Stimulated activated memory B cell treated with anti-CD40 and anti-IgM and Interleukin-4, amounts not matched to agents 10 μg/mL and 1 μg/mL and 100 μg/mL, for 72 hours (primary cell): ENCODE data around the gene DBP.

ENCODE experiments used
- ATAC-seq: fragments of 150-1000 bp; cut with Tn5 transposase; 2 replicates; pipeline ENCODE4 v1.10.0; 2021
- H3K27ac Mint-ChIP-seq: one replicate; pipeline ENCODE4 v1.8.0; 2022; ENCODE audit warnings: mild to moderate bottlenecking, mixed read lengths
- H3K27me3 Mint-ChIP-seq: one replicate; pipeline ENCODE4 v1.8.0; 2022; ENCODE audit warnings: mixed read lengths
- H3K36me3 Mint-ChIP-seq: one replicate; pipeline ENCODE4 v1.8.0; 2022; ENCODE audit warnings: mixed read lengths
- H3K4me1 Mint-ChIP-seq: one replicate; pipeline ENCODE4 v1.8.0; 2022; ENCODE audit warnings: mixed read lengths
- H3K4me3 Mint-ChIP-seq: one replicate; pipeline ENCODE4 v1.8.0; 2022; ENCODE audit warnings: mild to moderate bottlenecking, moderate library complexity, mixed read lengths
- H3K9me3 Mint-ChIP-seq: one replicate; pipeline ENCODE4 v1.8.0; 2022; ENCODE audit warnings: mixed read lengths

The DBP gene

DNA sequence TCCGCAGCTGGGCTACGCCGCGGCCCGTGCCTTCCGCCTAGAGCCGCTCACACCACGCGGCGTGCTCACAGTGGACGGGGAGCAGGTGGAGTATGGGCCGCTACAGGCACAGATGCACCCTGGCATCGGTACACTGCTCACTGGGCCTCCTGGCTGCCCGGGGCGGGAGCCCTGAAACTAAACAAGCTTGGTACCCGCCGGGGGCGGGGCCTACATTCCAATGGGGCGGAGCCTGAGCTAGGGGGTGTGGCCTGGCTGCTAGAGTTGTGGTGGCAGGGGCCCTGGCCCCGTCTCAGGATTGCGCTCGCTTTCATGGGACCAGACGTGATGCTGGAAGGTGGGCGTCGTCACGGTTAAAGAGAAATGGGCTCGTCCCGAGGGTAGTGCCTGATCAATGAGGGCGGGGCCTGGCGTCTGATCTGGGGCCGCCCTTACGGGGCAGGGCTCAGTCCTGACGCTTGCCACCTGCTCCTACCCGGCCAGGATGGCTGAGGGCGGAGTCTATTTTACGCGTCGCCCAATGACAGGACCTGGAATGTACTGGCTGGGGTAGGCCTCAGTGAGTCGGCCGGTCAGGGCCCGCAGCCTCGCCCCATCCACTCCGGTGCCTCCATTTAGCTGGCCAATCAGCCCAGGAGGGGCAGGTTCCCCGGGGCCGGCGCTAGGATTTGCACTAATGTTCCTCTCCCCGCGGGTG lies 7.4 kb downstream of the DBP start:
- Mint-ChIP-seq H3K27me3 (no peaks in the 10 kb centered on the region), H3K4me1 (peaks cover 40% of the 10 kb centered on the region), H3K36me3 (peaks cover 9% of the 10 kb centered on the region), H3K9me3 (no peaks in the 10 kb centered on the region), H3K27ac (no peak overlapping the region), H3K4me3 (no peak overlapping the region)
- no peak for ATAC-seq

DNA sequence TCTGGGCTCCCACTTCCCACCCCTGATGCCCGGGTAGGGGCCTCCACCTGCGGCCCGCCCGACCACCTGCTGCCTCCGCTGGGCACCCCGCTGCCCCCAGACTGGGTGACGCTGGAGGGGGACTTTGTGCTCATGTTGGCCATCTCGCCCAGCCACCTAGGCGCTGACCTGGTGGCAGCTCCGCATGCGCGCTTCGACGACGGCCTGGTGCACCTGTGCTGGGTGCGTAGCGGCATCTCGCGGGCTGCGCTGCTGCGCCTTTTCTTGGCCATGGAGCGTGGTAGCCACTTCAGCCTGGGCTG lies 7.9 kb downstream of the DBP start:
- peaks cover 40% of the 10 kb centered on the region for H3K4me1 Mint-ChIP-seq

GRCh38 chr19:48628486-48629296 lies 8.5 kb downstream of the DBP start:
- Mint-ChIP-seq H3K36me3 (peaks cover 13% of the 10 kb centered on the region), H3K9me3 (no peaks in the 10 kb centered on the region), H3K27me3 (no peaks in the 10 kb centered on the region), H3K4me1 (peaks cover 40% of the 10 kb centered on the region), H3K27ac (peak overlapping the region; percentile 11), H3K4me3 (no peak overlapping the region)
- ATAC-seq = no peak

More for the DNA sequence above, 7.9 kb downstream of the DBP start:
- H3K27ac Mint-ChIP-seq = no peak overlapping the region
- H3K9me3 Mint-ChIP-seq = no peaks in the 10 kb centered on the region
- no peak overlapping the region for H3K4me3 Mint-ChIP-seq
- H3K36me3 Mint-ChIP-seq = peaks cover 9% of the 10 kb centered on the region
- H3K27me3 Mint-ChIP-seq = no peaks in the 10 kb centered on the region
- no peak for ATAC-seq

GRCh38 chr19:48627865-48628314 lies 9.3 kb downstream of the DBP start:
- no peak for ATAC-seq
- Mint-ChIP-seq H3K9me3 (no peaks in the 10 kb centered on the region), H3K36me3 (peaks cover 19% of the 10 kb centered on the region), H3K27ac (peak overlapping the region; percentile 49), H3K4me1 (peaks cover 40% of the 10 kb centered on the region), H3K27me3 (no peaks in the 10 kb centered on the region), H3K4me3 (no peak overlapping the region)

GRCh38 chr19:48627201-48627864 lies 9.8 kb downstream of the DBP start:
- peak; percentile 31 for ATAC-seq
- H3K4me1 Mint-ChIP-seq = peaks cover 41% of the 10 kb centered on the region
- H3K27ac Mint-ChIP-seq = peak overlapping the region; percentile 49
- no peak overlapping the region for H3K4me3 Mint-ChIP-seq
- H3K9me3 Mint-ChIP-seq = no peaks in the 10 kb centered on the region
- no peaks in the 10 kb centered on the region for H3K27me3 Mint-ChIP-seq
- peaks cover 21% of the 10 kb centered on the region for H3K36me3 Mint-ChIP-seq

GRCh38 chr19:48625891-48626327 lies 11.3 kb downstream of the DBP start:
- ATAC-seq = no peak
- peaks cover 23% of the 10 kb centered on the region for H3K36me3 Mint-ChIP-seq
- no peaks in the 10 kb centered on the region for H3K9me3 Mint-ChIP-seq
- H3K4me3 Mint-ChIP-seq = no peak overlapping the region
- H3K27me3 Mint-ChIP-seq = no peaks in the 10 kb centered on the region
- peak overlapping the region; percentile 93 for H3K27ac Mint-ChIP-seq
- H3K4me1 Mint-ChIP-seq = peaks cover 41% of the 10 kb centered on the region

- H3K27ac Mint-ChIP-seq = peak overlapping the region; percentile 93
- no peak for ATAC-seq
- peaks cover 15% of the 10 kb centered on the region for H3K36me3 Mint-ChIP-seq
These were observed 12.1 kb downstream of the DBP start for GRCh38 chr19:48624791-48625723.

GRCh38 chr19:48624067-48624594 lies 13.0 kb downstream of the DBP start:
- H3K4me3 Mint-ChIP-seq = peak overlapping the region; percentile 82
- no peaks in the 10 kb centered on the region for H3K9me3 Mint-ChIP-seq
- H3K4me1 Mint-ChIP-seq = peaks cover 54% of the 10 kb centered on the region
- H3K27me3 Mint-ChIP-seq = no peaks in the 10 kb centered on the region
- peaks cover 19% of the 10 kb centered on the region for H3K36me3 Mint-ChIP-seq
- ATAC-seq = peak; percentile 90
- peak overlapping the region; percentile 93 for H3K27ac Mint-ChIP-seq

More at GRCh38 chr19:48624791-48625723, 12.1 kb downstream of the DBP start:
- H3K4me3 Mint-ChIP-seq = peak overlapping the region; percentile 82
- no peaks in the 10 kb centered on the region for H3K9me3 Mint-ChIP-seq
- no peaks in the 10 kb centered on the region for H3K27me3 Mint-ChIP-seq
- peaks cover 45% of the 10 kb centered on the region for H3K4me1 Mint-ChIP-seq

DNA sequence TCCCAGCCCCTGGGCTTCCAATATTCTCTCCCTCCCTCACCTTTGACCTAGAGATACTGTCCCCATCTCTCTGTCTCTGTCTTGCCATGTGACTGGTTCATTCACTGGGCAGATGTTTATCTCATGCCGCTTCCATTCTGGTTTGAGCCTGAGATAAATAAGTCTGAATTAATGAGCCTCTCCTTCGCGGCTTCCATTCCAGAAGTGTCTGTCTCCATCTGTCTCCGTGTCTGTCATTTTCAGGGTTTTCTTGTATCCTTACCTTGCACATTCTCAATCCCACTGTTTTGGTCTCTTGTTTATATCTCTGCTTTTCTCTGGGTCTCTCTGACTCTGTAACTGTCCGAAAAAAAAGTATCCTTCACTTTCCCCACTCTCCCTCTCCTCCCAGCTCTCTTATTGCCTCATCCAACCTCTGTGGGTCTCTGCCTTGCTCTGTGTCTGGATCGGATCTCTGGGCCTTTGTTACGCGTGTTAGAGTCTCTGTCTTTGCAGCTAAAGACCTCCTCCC lies 13.6 kb downstream of the DBP start:
- H3K9me3 Mint-ChIP-seq = no peaks in the 10 kb centered on the region
- peak overlapping the region; percentile 93 for H3K27ac Mint-ChIP-seq
- H3K36me3 Mint-ChIP-seq = peaks cover 22% of the 10 kb centered on the region
- H3K4me3 Mint-ChIP-seq = peak overlapping the region; percentile 82
- ATAC-seq = no peak
- peaks cover 56% of the 10 kb centered on the region for H3K4me1 Mint-ChIP-seq
- H3K27me3 Mint-ChIP-seq = no peaks in the 10 kb centered on the region

DNA sequence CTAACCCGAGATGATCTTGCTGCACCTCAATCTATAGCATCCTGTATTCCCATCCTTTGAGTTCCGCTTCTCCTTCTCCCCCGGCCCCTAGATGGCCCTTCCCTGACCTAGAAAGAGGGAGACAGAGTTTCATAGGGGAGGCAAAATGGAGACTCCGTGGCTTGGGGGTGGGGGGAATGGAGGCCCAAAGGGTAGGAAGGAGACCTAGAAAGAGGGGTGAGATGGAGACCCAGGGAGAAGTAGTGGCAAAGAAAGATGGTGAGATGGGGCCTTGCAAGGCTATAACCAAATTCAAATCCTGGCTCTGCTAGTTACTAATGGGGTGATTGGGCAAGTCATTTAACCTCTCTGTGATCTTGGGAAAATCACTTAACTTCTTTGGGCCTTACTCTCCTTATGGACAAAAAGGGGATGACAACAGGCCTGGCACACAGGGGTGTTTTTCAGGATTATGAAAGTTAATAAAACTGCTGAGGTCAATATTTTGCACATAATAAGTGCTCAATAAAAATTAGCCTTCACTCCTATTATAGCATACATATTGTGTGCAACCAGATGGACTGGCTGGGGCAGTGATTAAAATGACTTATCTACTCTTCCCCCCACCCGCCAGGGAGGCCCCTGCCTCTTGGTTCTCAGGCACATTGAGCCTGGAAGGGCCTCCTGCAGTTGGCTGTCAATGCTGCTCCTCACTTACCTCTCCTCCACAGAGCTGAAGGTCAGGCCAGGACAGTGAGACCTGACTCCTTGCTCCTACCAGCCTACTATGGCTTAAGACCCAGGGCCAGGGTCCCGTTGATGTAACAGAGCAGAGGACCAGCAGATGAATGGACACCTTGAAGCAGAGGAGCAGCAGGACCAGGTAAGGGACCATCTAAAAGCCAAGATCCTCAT lies 17.2 kb downstream of the DBP start:
- Mint-ChIP-seq H3K9me3 (no peaks in the 10 kb centered on the region), H3K4me1 (peaks cover 74% of the 10 kb centered on the region), H3K27me3 (no peaks in the 10 kb centered on the region), H3K4me3 (peak overlapping the region; percentile 95), H3K36me3 (peaks cover 58% of the 10 kb centered on the region), H3K27ac (peak overlapping the region; percentile 98)
- ATAC-seq = no peak

GRCh38 chr19:48618916-48619691 lies 18.1 kb downstream of the DBP start, which contains the start of the genes RPL18 and SPHK2:
Gene RPL18 (minus strand): TSS chr19:48619178. CDS start chr19:48619143, 35 bp downstream.
Gene SPHK2 (plus strand): TSS chr19:48619506. CDS start chr19:48620515, 1,009 bp downstream.
- H3K27me3 Mint-ChIP-seq = no peaks in the 10 kb centered on the region
- H3K4me3 Mint-ChIP-seq = peak within 1 kb of the TSS; percentile 95
- H3K9me3 Mint-ChIP-seq = no peaks in the 10 kb centered on the region
- ATAC-seq = peak; percentile 96
- H3K36me3 Mint-ChIP-seq = peaks cover 63% of the 10 kb centered on the region
- peak within 1 kb of the TSS; percentile 98 for H3K27ac Mint-ChIP-seq
- H3K4me1 Mint-ChIP-seq = peaks cover 73% of the 10 kb centered on the region

DNA sequence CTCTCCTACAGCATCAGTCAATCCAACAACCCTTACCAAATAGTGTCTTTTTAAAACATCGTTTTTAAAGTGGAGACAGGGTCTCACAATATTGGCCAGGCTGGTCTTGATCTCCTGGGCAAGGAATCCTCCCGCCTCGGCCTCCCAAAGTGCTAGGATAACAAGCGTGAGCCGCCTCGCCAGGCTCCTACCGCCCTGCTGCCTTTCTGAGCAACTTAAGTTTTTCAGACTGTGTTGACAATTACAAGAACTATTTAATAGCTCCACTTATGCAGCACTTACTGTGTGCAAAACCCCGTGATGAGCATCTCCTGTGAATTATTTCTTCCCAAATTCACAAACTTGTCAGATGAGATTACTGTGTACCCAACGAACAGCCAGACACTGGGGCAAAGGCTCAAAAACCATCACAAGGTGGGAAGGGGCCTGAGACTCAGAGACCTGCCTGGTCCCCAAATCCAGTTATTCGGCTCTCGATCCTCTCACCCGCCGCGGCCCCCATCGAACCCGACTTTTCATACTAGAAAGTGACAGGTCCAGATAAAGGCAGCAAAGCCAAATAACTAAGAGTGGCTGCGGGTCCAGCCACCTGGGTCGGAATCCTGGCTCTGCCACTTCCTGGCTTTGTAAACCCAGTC lies 18.8 kb downstream of the DBP start:
- no peaks in the 10 kb centered on the region for H3K9me3 Mint-ChIP-seq
- no peak for ATAC-seq
- H3K27me3 Mint-ChIP-seq = no peaks in the 10 kb centered on the region
- peaks cover 64% of the 10 kb centered on the region for H3K36me3 Mint-ChIP-seq
- H3K4me1 Mint-ChIP-seq = peaks cover 72% of the 10 kb centered on the region
- peak overlapping the region; percentile 98 for H3K27ac Mint-ChIP-seq
- H3K4me3 Mint-ChIP-seq = peak overlapping the region; percentile 95
